HepG2 (cell line): Measurements from ENCODE around the gene BABAM1. TPM values are rescaled to one million over a fixed set of nuclear protein-coding genes. Genes with fewer than 3 reads are reported as not detected.

Experiments
- AKNA ChIP-seq: sonication (generic); formaldehyde crosslinking; IDR thresholded peaks from 2 replicates; pipeline ENCODE4 v1.4.0; 2020; ENCODE audit warnings: missing genetic modification reagents, borderline replicate concordance
- HNF1A ChIP-seq, 2 experiments: sonication (generic) in 1 of 2; formaldehyde crosslinking in 1 of 2; IDR thresholded peaks; 2 replicates each; pipeline versions ENCODE4 v1.4.0 to v1.6.1; 2016 to 2020; ENCODE audit warnings: borderline replicate concordance in 1 of 2, low read depth in 1 of 2, mild to moderate bottlenecking in 1 of 2, missing genetic modification reagents in 1 of 2
- MLLT10 ChIP-seq: sonication (generic); formaldehyde crosslinking; IDR thresholded peaks from 2 replicates; pipeline ENCODE4 v1.4.0; 2020; ENCODE audit warnings: missing genetic modification reagents
- TCF12 ChIP-seq, 2 experiments: fragments of 450-650 bp in 1 of 2; sonication (generic) in 1 of 2; formaldehyde crosslinking in 1 of 2; IDR thresholded peaks; 2 replicates each; pipeline versions ENCODE4 v1.6.1 to v1.8.0; 2017 to 2022; ENCODE audit warnings: antibody characterized with exemption in 1 of 2, mild to moderate bottlenecking in 1 of 2, missing genetic modification reagents in 1 of 2, moderate library complexity in 1 of 2
- TRAFD1 ChIP-seq: sonication (generic); formaldehyde crosslinking; IDR thresholded peaks from 2 replicates; pipeline ENCODE4 v1.5.1; 2020; ENCODE audit warnings: missing genetic modification reagents, mild to moderate bottlenecking, borderline replicate concordance
- ZBTB34 ChIP-seq: sonication (generic); formaldehyde crosslinking; IDR thresholded peaks from 2 replicates; pipeline ENCODE4 v1.8.0; 2022; ENCODE audit warnings: mild to moderate bottlenecking, missing genetic modification reagents
- ZSCAN29 ChIP-seq: sonication (generic); formaldehyde crosslinking; conservative IDR thresholded peaks from 2 replicates; pipeline ENCODE4 v1.4.0; 2020; ENCODE audit warnings: mild to moderate bottlenecking, missing genetic modification reagents
- polyA plus RNA-seq, 8 experiments: library from polyadenylated mRNA; depleted of rRNA in 3 of 8; stranded (reverse) in 7 of 8; unstranded in 1 of 8; fragments of >200 nt; fragmentation: Illumina TruSeq in 4 of 8; extraction: Trizol in 4 of 8; gene quantifications; 2 replicates each; pipeline versions ENCODE4 v1.2.1 to v1.2.3, GENCODE V29; 2011 to 2016; ENCODE audit warnings: low read depth in 4 of 8, missing spikeins in 1 of 8, mixed read lengths in 1 of 8; ENCODE audit not compliant: insufficient read depth in 1 of 8
- total RNA-seq, 5 experiments: library from RNA; depleted of rRNA; stranded (reverse); fragments of >200 nt; fragmentation: Illumina TruSeq; extraction: Trizol; gene quantifications; 2 replicates each; pipeline ENCODE4 v1.2.3, GENCODE V29; 2016; ENCODE audit warnings: low read depth in 1 of 5
- TF ChIP-seq, protein P1 (sequence below): sonication (generic); formaldehyde crosslinking; IDR thresholded peaks from 2 replicates; pipeline ENCODE4 v1.5.1; 2020; ENCODE audit warnings: mild to moderate bottlenecking, missing genetic modification reagents, borderline replicate concordance
- TF ChIP-seq, protein P2 (sequence below): sonication (generic); formaldehyde crosslinking; conservative IDR thresholded peaks from 2 replicates; pipeline ENCODE4 v1.4.0; 2020; ENCODE audit warnings: missing genetic modification reagents

BABAM1 gene
- total and polyA plus RNA-seq, 2 of the 13 experiments (the other 11 are each of a cell fraction or from before 2014, with no cell fraction given): 70.0 to 82.0 TPM

- TF ChIP-seq TRAFD1 (CRISPR knock-in tag): no peak
- no peak for TF ChIP-seq ZSCAN29 (CRISPR knock-in tag)
- no peak for TF ChIP-seq MLLT10 (CRISPR knock-in tag)
- TF ChIP-seq, protein P1, sequence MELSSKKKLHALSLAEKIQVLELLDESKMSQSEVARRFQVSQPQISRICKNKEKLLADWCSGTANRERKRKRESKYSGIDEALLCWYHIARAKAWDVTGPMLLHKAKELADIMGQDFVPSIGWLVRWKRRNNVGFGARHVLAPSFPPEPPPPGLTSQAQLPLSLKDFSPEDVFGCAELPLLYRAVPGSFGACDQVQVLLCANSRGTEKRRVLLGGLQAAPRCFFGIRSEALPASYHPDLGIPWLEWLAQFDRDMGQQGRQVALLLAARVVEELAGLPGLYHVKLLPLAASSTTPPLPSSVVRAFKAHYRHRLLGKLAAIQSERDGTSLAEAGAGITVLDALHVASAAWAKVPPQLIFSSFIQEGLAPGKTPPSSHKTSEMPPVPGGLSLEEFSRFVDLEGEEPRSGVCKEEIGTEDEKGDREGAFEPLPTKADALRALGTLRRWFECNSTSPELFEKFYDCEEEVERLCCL (CRISPR knock-in tag): no peak
- no peak for TF ChIP-seq ZBTB34
- TF ChIP-seq TCF12 (IDR thresholded peaks at IDR 0.05): no peak
- no peak for TF ChIP-seq TCF12 (CRISPR knock-in tag; IDR thresholded peaks at IDR 0.05)
- no peak for TF ChIP-seq AKNA (CRISPR knock-in tag)
- no peak for TF ChIP-seq HNF1A (IDR thresholded peaks at IDR 0.05; ENCODE audit: low read depth)
- TF ChIP-seq HNF1A (CRISPR knock-in tag; IDR thresholded peaks at IDR 0.05; ENCODE audit: borderline replicate concordance): no peak; the same call in 1 of the 2 replicates
- TF ChIP-seq, protein P2, sequence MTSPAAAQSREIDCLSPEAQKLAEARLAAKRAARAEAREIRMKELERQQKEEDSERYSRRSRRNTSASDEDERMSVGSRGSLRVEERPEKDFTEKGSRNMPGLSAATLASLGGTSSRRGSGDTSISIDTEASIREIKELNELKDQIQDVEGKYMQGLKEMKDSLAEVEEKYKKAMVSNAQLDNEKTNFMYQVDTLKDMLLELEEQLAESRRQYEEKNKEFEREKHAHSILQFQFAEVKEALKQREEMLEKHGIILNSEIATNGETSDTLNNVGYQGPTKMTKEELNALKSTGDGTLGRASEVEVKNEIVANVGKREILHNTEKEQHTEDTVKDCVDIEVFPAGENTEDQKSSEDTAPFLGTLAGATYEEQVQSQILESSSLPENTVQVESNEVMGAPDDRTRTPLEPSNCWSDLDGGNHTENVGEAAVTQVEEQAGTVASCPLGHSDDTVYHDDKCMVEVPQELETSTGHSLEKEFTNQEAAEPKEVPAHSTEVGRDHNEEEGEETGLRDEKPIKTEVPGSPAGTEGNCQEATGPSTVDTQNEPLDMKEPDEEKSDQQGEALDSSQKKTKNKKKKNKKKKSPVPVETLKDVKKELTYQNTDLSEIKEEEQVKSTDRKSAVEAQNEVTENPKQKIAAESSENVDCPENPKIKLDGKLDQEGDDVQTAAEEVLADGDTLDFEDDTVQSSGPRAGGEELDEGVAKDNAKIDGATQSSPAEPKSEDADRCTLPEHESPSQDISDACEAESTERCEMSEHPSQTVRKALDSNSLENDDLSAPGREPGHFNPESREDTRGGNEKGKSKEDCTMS (CRISPR knock-in tag): no peak
These were observed at the start of gene BABAM1 (continued) for GRCh38 chr19:17266975-17267788.
